Vagina (tissue), 2 donors: ENCODE measurements around the gene GLDC.
"Not testable (repeated sequence)": the region's sequence is repeated elsewhere in the genome, so short reads cannot be mapped to it uniquely, and the experiment has no call there.

Experiments
- POLR2A ChIP-seq, 2 donors: fragments of 450-650 bp; IDR thresholded peaks; one replicate each; pipeline ENCODE4 v1.6.1; 2017; ENCODE audit warnings: antibody characterized with exemption in 2 of 2, mild to moderate bottlenecking in 2 of 2, moderate library complexity in 2 of 2
- TF ChIP-seq, protein P1 (sequence below), 3 experiments: fragments of 450-650 bp in 2 of 3; fragments of 200-600 bp in 1 of 3; sonication (generic) in 1 of 3; IDR thresholded peaks; one replicate each; pipeline ENCODE4 v1.5.1; 2017 to 2019; ENCODE audit warnings: antibody characterized with exemption in 3 of 3, mild to moderate bottlenecking in 2 of 3, moderate library complexity in 2 of 3

DNA sequence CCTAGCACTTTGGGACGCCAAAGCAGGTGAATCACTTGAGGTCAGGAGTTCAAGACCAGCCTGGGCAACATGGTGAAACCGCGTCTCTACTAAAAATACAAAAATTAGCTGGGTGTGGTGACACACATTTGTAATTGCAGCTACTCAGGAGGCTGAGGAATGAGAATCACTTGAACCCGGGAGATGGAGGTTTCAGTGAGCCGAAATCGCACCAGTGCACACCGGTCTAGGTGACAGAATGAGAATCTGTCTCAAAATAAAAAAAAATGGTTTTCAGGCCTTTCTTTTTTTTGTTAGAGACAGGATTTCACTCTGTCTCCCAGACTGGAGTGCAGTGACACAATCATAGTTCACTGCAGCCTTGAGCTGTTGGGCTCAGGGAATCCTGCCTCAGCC, 45.1 kb upstream of the GLDC start:
- TF ChIP-seq, protein P1, sequence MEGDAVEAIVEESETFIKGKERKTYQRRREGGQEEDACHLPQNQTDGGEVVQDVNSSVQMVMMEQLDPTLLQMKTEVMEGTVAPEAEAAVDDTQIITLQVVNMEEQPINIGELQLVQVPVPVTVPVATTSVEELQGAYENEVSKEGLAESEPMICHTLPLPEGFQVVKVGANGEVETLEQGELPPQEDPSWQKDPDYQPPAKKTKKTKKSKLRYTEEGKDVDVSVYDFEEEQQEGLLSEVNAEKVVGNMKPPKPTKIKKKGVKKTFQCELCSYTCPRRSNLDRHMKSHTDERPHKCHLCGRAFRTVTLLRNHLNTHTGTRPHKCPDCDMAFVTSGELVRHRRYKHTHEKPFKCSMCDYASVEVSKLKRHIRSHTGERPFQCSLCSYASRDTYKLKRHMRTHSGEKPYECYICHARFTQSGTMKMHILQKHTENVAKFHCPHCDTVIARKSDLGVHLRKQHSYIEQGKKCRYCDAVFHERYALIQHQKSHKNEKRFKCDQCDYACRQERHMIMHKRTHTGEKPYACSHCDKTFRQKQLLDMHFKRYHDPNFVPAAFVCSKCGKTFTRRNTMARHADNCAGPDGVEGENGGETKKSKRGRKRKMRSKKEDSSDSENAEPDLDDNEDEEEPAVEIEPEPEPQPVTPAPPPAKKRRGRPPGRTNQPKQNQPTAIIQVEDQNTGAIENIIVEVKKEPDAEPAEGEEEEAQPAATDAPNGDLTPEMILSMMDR (IDR thresholded peaks at IDR 0.05): not testable (repeated sequence)
- not testable (repeated sequence) for TF ChIP-seq POLR2A (IDR thresholded peaks at IDR 0.05)
